BLaER1 (cell line): Measurements from ENCODE around the gene BCL11A.

Source experiments
- H3K27ac ChIP-seq: shearing (Covaris generic); formaldehyde crosslinking; 2 replicates; pipeline ENCODE4 v1.8.1; 2022
- H3K27me3 ChIP-seq: shearing (Covaris generic); formaldehyde crosslinking; 2 replicates; pipeline ENCODE4 v1.8.1; 2022
- H3K36me3 ChIP-seq: shearing (Covaris generic); formaldehyde crosslinking; 2 replicates; pipeline ENCODE4 v1.8.1; 2022
- H3K4me1 ChIP-seq: shearing (Covaris generic); formaldehyde crosslinking; 2 replicates; pipeline ENCODE4 v1.8.1; 2022
- H3K4me2 ChIP-seq: shearing (Covaris generic); formaldehyde crosslinking; 2 replicates; pipeline ENCODE4 v1.8.1; 2022
- H3K4me3 ChIP-seq: shearing (Covaris generic); formaldehyde crosslinking; 2 replicates; pipeline ENCODE4 v1.8.1; 2022
- H3K9ac ChIP-seq: shearing (Covaris generic); formaldehyde crosslinking; 2 replicates; pipeline ENCODE4 v1.8.1; 2022
- H3K9me3 ChIP-seq: shearing (Covaris generic); formaldehyde crosslinking; 2 replicates; pipeline ENCODE4 v1.8.1; 2022
- H4K20me1 ChIP-seq: shearing (Covaris generic); formaldehyde crosslinking; 2 replicates; pipeline ENCODE4 v1.8.1; 2022
- Cebpa-rat ChIP-seq: shearing (Covaris generic); IDR thresholded peaks from 2 replicates; pipeline ENCODE4 v1.8.1; 2022

BCL11A gene

DNA sequence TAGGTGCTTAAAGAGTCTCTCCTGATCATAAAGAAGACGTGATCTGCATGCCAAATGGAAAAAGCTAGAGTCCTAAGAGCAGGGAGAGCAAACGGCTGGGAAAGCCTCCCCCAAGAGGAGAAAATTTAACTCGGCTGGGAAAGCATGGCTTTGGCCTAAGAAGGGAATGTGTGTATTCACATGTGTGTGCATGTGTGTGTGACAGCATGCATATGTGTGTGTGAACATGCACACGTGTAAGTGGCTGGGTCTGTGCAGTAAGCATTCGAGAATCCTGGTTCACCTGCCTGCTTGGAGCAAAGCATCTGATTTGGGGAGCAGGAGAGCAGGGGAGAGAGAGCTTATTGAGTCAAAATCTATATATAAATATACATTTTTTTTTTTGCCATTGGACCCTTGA, 30.1 kb upstream of the BCL11A start:
- H3K36me3 ChIP-seq = no peaks in the 10 kb centered on the region
- H3K27me3 ChIP-seq = no peaks in the 10 kb centered on the region
- H3K4me2 ChIP-seq = peak overlapping the region; percentile 92
- H3K9ac ChIP-seq = no peak overlapping the region
- 0 out of 2 replicates have a peak, but pooled peaks cover 5% of the 10 kb centered on the region for H3K9me3 ChIP-seq
- no peak for TF ChIP-seq Cebpa-rat
- H3K4me1 ChIP-seq = peaks cover 68% of the 10 kb centered on the region
- no peak overlapping the region for H3K4me3 ChIP-seq
- H4K20me1 ChIP-seq = no peaks in the 10 kb centered on the region
- H3K27ac ChIP-seq = no peak overlapping the region

DNA sequence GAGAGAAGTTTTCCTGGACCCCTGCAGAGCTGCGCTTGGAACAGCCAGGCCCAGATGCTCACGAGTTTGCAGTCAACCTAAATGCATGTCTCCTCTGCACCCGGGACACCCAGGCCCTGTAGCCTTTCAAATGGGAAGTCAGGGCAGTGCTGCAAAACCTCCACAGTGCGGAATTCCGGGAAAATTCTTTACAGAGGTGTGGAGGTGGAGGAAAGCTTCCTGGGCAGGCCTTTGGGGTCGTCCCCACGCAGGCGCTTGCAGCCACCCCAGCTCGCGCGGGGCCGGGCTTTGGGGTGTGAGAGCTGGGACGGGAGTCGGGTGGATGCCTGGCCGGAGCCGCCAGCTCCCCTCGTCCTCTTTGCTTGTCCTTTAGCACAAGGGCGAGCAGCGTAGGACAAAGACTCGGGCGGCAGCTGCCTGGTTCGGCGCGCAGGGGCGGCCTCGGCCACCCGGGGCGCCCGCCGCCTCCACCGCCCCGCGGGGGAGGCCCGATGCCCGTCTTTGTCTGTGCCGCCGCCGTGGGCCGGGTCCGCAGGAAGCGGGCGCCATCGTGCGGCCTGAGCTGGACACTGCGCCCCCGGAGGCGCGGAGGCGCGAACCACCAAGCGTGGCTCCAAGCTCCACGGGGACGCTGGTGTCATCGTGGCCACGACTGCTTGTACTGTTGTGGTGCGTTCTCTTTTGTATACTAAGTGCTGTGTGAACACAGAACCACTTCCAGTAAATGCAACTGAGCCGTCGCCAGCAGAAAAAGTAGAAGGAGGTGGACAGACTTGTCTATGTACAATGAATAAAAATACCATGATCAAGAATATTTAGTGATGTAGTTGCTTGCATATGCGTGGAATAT, 28.2 kb upstream of the BCL11A start:
- Histone ChIP-seq H3K4me1 (peaks cover 49% of the 10 kb centered on the region), H3K27ac (peak overlapping the region; percentile 73), H3K4me2 (peak overlapping the region; percentile 92), H3K27me3 (no peaks in the 10 kb centered on the region), H3K4me3 (peak overlapping the region; percentile 67), H3K36me3 (no peaks in the 10 kb centered on the region), H4K20me1 (no peaks in the 10 kb centered on the region), H3K9ac (peak overlapping the region; percentile 77), H3K9me3 (0 out of 2 replicates have a peak, but pooled peaks cover 5% of the 10 kb centered on the region)
- TF ChIP-seq Cebpa-rat = no peak

DNA sequence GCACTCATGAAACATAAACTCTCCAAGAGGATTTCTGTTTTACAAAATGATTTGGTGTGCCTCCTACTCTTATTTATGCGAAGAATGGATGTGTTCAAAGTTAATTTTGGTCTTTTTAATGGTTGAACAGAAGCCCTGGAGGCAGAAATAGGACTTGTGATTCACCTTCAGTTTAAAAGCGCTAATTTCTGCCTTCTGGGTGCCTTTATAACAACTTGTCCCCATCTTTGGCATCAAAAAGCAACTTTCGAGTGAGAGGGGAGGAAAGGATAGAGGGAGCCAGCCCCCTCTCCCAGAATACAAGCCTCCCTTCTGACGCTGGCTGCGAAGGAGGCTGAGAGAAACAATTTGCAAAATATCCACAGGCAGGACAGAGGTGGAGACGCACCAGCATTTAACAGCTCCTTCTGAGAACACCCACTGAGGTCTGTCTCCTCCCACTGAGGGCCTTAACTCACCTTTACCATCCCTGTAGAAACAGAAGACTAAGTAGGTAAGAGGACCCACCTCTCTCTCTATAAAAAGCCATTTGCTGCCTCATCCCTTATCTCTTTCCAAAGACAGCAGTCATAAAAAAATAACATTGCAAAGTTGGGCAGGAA, 24.3 kb upstream of the BCL11A start:
- no peak for TF ChIP-seq Cebpa-rat
- Histone ChIP-seq H3K9ac (no peak overlapping the region), H3K27me3 (no peaks in the 10 kb centered on the region), H3K36me3 (no peaks in the 10 kb centered on the region), H4K20me1 (no peaks in the 10 kb centered on the region), H3K4me1 (peaks cover 10% of the 10 kb centered on the region), H3K9me3 (no peaks in the 10 kb centered on the region), H3K4me2 (no peak overlapping the region), H3K27ac (no peak overlapping the region), H3K4me3 (no peak overlapping the region)

DNA sequence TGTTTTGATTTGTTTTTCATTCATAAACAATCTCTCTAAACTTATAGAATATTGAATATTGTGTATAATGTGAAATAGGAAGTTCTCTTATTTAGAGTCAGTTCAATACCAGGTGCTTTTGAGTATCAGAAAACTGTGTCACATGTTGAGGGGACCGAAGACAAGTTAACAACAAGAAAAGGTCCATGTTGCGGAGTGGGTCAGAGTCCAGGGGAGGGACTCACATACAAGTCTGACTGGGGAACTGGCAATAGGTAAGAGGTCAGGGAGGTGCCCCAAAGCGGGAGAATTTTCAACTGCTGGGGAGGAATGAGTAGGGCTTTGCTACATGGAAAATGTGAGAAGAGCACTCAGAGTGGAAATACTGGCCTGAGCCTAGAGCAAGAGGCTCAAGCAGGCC, 19.8 kb upstream of the BCL11A start:
- Histone ChIP-seq H4K20me1 (peaks cover 10% of the 10 kb centered on the region; the same call in 1 of the 2 replicates), H3K9ac (no peak overlapping the region), H3K4me2 (no peak overlapping the region), H3K27me3 (peaks cover 35% of the 10 kb centered on the region), H3K4me3 (no peak overlapping the region), H3K27ac (no peak overlapping the region), H3K4me1 (peaks cover 9% of the 10 kb centered on the region; the same call in 1 of the 2 replicates), H3K9me3 (no peaks in the 10 kb centered on the region), H3K36me3 (no peaks in the 10 kb centered on the region)
- TF ChIP-seq Cebpa-rat = no peak

DNA sequence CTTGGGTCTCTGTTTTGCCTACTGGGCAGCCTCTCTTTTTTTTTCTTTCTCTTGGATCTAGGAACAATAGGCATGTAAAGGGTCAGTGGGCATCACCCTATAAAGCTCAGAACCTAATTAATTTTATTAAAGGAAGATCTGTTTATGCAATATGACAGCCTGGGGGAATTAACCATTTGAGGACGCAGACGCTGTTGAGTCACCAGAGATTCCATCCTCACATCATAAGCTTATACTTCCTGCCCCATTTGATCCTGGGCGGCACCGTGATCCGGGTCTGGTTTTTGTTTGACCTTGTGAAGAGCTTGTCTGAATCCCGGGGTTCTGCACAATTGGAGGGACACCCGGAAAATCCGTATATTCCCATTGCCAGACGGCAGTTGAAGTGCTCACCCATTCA, 16.8 kb upstream of the BCL11A start:
- TF ChIP-seq Cebpa-rat = no peak
- no peak overlapping the region for H3K9ac ChIP-seq
- no peak overlapping the region for H3K27ac ChIP-seq
- H3K4me3 ChIP-seq = no peak overlapping the region
- H3K36me3 ChIP-seq = no peaks in the 10 kb centered on the region
- peaks cover 14% of the 10 kb centered on the region for H3K4me1 ChIP-seq
- peaks cover 52% of the 10 kb centered on the region for H3K27me3 ChIP-seq
- H4K20me1 ChIP-seq = peaks cover 10% of the 10 kb centered on the region; the same call in 1 of the 2 replicates
- no peaks in the 10 kb centered on the region for H3K9me3 ChIP-seq
- H3K4me2 ChIP-seq = no peak overlapping the region

DNA sequence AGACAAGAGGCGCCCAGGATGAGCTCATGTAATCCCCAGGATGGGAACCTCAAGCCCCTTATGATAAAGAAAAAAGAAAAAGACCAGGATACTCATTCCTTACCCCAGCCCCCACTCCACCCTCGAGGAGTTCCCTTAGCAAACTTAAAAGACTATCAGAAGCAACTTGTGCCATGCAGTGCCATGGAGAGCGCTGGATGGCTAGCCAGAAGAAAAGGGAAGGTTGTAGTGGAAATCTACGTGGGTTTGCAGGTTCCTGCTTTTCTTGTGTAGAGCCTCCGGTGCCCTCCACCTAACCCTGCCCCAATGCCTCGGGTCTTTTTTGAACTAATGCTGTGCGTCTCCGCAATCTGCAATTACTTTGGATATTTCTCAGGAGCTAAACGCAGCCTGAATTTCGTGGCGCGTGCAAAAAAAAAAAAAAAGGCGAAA, 16.2 kb upstream of the BCL11A start:
- 0 out of 2 replicates have a peak overlapping the region, but pooled peaks have one; percentile 25 for H3K4me3 ChIP-seq
- peak overlapping the region; percentile 45 for H3K4me2 ChIP-seq
- H3K27me3 ChIP-seq = peaks cover 52% of the 10 kb centered on the region

DNA sequence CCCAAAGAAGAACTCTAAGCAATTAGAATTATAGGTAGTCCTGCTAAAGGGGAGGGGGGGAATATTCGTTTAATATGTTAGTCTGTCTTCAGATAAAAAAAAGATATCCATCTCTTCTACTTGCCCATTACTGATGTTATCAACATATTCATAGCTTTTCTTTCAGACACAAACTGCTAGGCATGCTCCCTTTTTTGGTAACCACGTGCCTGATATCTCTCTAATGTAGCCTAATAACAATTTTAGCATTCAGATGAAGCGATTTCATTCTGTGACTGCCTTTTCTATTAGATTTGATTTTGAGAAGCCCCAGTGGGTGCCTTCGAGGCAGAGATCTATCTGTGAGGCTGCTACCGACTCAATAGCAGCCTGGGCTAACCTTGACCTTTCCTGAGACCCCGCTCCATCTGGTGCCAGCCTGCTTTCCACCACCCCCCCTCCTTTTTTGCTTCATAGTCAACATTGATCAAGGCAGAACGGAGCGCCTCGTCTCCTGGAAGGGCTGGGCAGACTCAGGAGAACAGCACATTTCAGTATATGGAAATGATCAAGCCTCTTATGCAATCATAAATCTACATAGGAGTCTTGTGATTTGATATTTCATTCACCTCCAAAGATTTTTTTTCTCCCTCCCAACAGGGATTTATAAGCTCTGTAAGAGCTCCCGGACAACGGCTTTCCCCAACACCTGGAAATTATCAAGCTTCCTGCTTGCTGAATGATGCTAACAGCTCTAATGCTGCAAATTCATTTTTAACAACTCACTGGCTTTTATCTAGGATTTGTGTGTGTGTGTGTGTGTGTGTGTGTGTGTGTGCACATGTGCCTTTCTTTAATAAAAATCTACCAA, 14.7 kb upstream of the BCL11A start:
- no peaks in the 10 kb centered on the region for H3K9me3 ChIP-seq
- H3K36me3 ChIP-seq = no peaks in the 10 kb centered on the region
- H3K4me3 ChIP-seq = no peak overlapping the region
- no peak overlapping the region for H3K4me2 ChIP-seq
- H4K20me1 ChIP-seq = peaks cover 10% of the 10 kb centered on the region; the same call in 1 of the 2 replicates
- no peak overlapping the region for H3K27ac ChIP-seq
- H3K4me1 ChIP-seq = peaks cover 16% of the 10 kb centered on the region
- no peak for TF ChIP-seq Cebpa-rat
- H3K9ac ChIP-seq = no peak overlapping the region
- peaks cover 52% of the 10 kb centered on the region for H3K27me3 ChIP-seq

More for the DNA sequence above, 16.2 kb upstream of the BCL11A start:
- Histone ChIP-seq H3K9me3 (no peaks in the 10 kb centered on the region), H3K36me3 (no peaks in the 10 kb centered on the region), H4K20me1 (peaks cover 10% of the 10 kb centered on the region; the same call in 1 of the 2 replicates), H3K4me1 (peaks cover 16% of the 10 kb centered on the region), H3K9ac (no peak overlapping the region), H3K27ac (no peak overlapping the region)
- TF ChIP-seq Cebpa-rat = no peak

DNA sequence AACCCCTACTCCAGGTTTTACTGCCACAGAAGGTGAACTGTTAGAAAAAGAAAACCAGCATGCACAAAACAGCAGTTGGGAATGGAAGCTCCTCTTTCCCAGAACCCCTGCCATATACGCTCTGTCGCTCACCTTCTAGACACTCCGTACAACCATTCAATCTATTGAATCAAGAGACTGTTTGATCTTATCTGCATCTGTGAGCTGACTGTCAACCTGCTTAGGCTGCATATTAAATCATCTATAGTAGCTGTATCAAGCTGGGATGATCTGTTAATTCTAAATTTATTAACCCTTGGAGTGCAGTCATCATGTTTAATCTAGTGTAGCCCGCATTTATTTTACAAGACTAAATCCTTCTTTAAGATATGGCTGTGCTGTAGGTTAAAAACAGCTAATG, 13.6 kb upstream of the BCL11A start:
- Histone ChIP-seq H3K4me1 (peaks cover 16% of the 10 kb centered on the region), H3K4me3 (no peak overlapping the region), H3K36me3 (no peaks in the 10 kb centered on the region), H3K9ac (no peak overlapping the region), H3K9me3 (no peaks in the 10 kb centered on the region), H3K4me2 (no peak overlapping the region), H4K20me1 (peaks cover 10% of the 10 kb centered on the region; the same call in 1 of the 2 replicates), H3K27ac (no peak overlapping the region), H3K27me3 (peaks cover 52% of the 10 kb centered on the region)
- no peak for TF ChIP-seq Cebpa-rat

DNA sequence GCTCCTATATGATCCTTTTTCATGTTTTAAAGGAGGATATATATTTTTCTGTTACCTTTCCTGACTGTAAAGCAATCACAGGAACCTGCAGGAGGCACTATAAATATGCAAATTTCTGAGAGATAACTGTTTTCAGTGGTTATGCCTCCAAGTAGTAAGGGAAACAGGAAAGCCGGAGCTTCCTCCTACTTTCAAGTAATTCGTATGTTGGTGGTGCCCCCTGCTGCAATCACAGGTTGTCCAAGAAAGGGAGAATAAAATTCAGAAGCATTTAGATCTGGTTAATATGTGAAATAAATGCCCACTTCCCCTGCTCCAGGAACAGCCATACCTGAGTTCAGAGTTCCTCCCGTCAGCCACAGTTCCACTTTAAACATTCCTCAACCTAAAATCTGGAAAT, 12.0 kb upstream of the BCL11A start:
- TF ChIP-seq Cebpa-rat = no peak
- Histone ChIP-seq H3K4me3 (no peak overlapping the region), H4K20me1 (peaks cover 10% of the 10 kb centered on the region; the same call in 1 of the 2 replicates), H3K27me3 (peaks cover 40% of the 10 kb centered on the region), H3K4me2 (peak overlapping the region; percentile 22; the same call in 1 of the 2 replicates), H3K36me3 (no peaks in the 10 kb centered on the region), H3K27ac (no peak overlapping the region), H3K9me3 (no peaks in the 10 kb centered on the region), H3K9ac (no peak overlapping the region), H3K4me1 (peaks cover 20% of the 10 kb centered on the region)
